BLaER1 treated with 17β-estradiol and CSF1 and Interleukin-3, amounts not matched to agents 10 nM and 100 nM (cell line): ENCODE data around the gene DYNC2H1.

ENCODE experiments used
- H3K27ac ChIP-seq, 11 experiments: shearing (Covaris generic); formaldehyde crosslinking; 2 replicates each; pipeline ENCODE4 v1.8.1; 2022
- H3K27me3 ChIP-seq, 11 experiments: shearing (Covaris generic); formaldehyde crosslinking; 2 replicates each; pipeline ENCODE4 v1.8.1; 2022
- H3K36me3 ChIP-seq, 11 experiments: shearing (Covaris generic); formaldehyde crosslinking; 2 replicates each; pipeline ENCODE4 v1.8.1; 2022
- H3K4me1 ChIP-seq, 10 experiments: shearing (Covaris generic); formaldehyde crosslinking; 2 replicates each; pipeline ENCODE4 v1.8.1; 2022
- H3K4me2 ChIP-seq, 11 experiments: shearing (Covaris generic); formaldehyde crosslinking; 2 replicates each; pipeline ENCODE4 v1.8.1; 2022
- H3K4me3 ChIP-seq, 10 experiments: shearing (Covaris generic); formaldehyde crosslinking; 2 replicates each; pipeline ENCODE4 v1.8.1; 2022
- H3K9ac ChIP-seq, 11 experiments: shearing (Covaris generic); formaldehyde crosslinking; 2 replicates each; pipeline ENCODE4 v1.8.1; 2022
- H3K9me3 ChIP-seq, 11 experiments: shearing (Covaris generic); formaldehyde crosslinking; replicated peaks in 1 of 11; 2 replicates each; pipeline ENCODE4 v1.8.1; 2022
- H4K20me1 ChIP-seq, 11 experiments: shearing (Covaris generic); formaldehyde crosslinking; 2 replicates each; pipeline ENCODE4 v1.8.1; 2022
- Cebpa-rat ChIP-seq, 11 experiments: shearing (Covaris generic); IDR thresholded peaks; 2 replicates each; pipeline ENCODE4 v1.8.1; 2022

Gene DYNC2H1

DNA sequence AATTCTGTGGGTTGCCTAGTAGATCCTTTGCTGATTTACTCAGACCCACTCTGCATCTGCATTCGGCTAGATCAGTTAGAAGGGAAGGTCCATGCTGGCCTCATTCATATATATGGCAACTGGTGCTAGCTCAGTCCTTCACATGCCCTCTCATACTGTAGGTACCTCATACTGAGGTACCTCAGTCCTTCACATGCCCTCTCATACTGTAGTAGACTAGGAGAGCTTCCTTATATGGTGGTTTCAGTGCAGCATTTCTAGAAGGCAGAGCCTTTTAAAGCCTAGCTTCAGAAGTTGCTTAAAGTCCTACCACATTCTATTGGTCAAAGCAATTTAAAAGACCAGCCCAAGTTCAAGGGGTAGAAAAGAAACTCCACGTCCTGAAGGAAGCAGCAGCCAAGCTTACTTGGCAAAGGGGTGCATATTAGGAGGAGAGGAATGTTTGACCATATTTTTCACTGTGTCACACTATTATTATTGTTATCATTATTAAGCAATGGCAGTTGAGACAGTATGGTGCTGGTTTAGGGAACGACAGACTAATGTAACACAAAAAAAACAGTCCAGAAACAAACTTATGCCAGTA is 356.4 kb downstream of the DYNC2H1 start:
- Histone ChIP-seq H3K4me1 (no peaks in the 10 kb centered on the region), H4K20me1 (no peaks in the 10 kb centered on the region), H3K9me3 (no peaks in the 10 kb centered on the region), H3K4me3 (no peak overlapping the region), H3K27me3 (no peaks in the 10 kb centered on the region), H3K27ac (no peak overlapping the region), H3K36me3 (no peaks in the 10 kb centered on the region; a peak in 1 of 22 replicates), H3K4me2 (no peak overlapping the region), H3K9ac (no peak overlapping the region)
- TF ChIP-seq Cebpa-rat (IDR thresholded peaks at IDR 0.05) = no peak

DNA sequence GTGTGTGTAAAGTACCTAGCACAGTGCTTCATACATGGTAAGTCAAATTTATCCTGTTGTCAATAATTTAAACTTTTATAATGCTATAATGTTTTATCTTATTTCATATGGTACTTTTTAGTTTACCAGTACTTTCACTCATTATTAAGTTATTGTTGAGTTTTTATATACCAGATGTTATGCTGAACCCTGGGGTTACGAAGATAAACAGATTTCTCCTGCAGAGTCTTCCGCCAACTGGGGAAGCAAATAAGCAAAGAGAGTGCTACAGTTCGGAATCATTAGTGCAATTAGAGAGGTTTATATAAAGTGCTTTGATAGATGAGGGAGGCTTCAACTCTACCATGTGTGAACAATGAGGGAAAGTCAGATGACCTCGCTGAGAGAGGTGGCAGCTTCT is 362.3 kb downstream of the DYNC2H1 start:
- no peak overlapping the region for H3K4me2 ChIP-seq
- no peaks in the 10 kb centered on the region; a peak in 1 of 22 replicates for H3K36me3 ChIP-seq
- no peaks in the 10 kb centered on the region for H3K9me3 ChIP-seq
- H3K4me1 ChIP-seq = no peaks in the 10 kb centered on the region
- H3K4me3 ChIP-seq = no peak overlapping the region
- H3K27me3 ChIP-seq = no peaks in the 10 kb centered on the region
- H3K9ac ChIP-seq = no peak overlapping the region
- no peak for TF ChIP-seq Cebpa-rat (IDR thresholded peaks at IDR 0.05)
- no peaks in the 10 kb centered on the region for H4K20me1 ChIP-seq
- H3K27ac ChIP-seq = no peak overlapping the region

DNA sequence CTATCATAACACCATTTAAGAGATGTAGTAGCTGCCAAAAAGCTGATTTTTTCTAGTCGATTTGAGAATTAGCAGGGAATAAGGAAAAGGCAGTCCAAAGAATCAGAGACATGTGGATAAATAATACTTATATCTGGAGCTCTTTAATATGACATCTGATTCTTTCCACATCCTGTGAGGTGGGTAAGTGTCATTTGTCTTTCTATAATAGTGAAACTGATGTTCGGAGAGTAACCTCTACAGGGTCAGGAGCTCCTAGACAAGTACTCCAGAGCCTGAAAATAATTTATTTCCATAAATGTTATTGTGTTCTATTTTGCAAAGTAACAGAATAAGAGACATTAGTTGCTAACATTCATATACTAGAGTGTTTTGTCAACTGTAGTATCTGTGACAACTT is 367.6 kb downstream of the DYNC2H1 start:
- no peaks in the 10 kb centered on the region for H3K27me3 ChIP-seq
- no peak overlapping the region for H3K9ac ChIP-seq
- H3K4me3 ChIP-seq = no peak overlapping the region
- H3K4me2 ChIP-seq = no peak overlapping the region
- TF ChIP-seq Cebpa-rat (IDR thresholded peaks at IDR 0.05) = no peak
- H3K27ac ChIP-seq = no peak overlapping the region
- H3K36me3 ChIP-seq = no peaks in the 10 kb centered on the region
- H3K9me3 ChIP-seq = no peaks in the 10 kb centered on the region
- H4K20me1 ChIP-seq = no peaks in the 10 kb centered on the region
- H3K4me1 ChIP-seq = no peaks in the 10 kb centered on the region

DNA sequence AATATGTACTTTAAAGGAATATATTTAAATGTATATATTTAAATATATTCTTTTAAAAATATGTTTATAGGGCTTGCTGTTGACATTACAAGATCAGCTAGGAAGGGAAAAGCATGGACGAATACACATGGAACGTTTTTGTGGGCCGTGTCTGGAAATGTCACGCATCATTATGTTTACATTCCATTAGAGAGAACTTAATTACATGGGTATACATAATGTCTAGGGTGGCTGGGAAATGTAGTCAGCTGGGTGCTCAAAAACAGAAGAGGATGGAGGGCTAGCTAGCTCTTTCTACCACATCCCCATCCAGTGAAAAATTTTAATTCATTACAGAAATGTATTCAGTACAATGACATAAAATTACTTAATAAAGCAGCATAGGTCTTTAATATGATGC is 371.2 kb downstream of the DYNC2H1 start:
- Histone ChIP-seq H4K20me1 (no peaks in the 10 kb centered on the region), H3K4me3 (no peak overlapping the region), H3K4me1 (no peaks in the 10 kb centered on the region), H3K9ac (no peak overlapping the region), H3K9me3 (no peaks in the 10 kb centered on the region), H3K36me3 (no peaks in the 10 kb centered on the region), H3K27ac (no peak overlapping the region), H3K27me3 (no peaks in the 10 kb centered on the region), H3K4me2 (no peak overlapping the region)
- TF ChIP-seq Cebpa-rat (IDR thresholded peaks at IDR 0.05) = no peak

DNA sequence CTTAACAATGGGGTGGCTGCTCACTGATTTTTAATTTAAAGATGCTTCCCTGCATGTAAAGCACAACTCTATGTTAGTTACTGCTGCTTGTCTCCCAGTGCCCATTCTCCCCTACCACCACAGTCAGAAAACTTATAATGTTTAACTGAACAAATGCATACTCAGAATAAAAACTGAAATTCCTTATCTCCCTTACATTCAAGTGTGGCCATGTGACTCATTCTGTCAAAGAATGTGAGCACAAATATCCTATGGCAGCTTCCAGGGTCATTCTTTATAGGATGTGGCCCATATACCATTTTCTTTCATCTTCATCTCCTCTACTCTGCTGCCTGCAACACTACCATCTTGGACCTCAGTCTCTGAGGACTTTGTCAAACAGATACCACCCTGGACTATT is 374.8 kb downstream of the DYNC2H1 start:
- H3K4me1 ChIP-seq = no peaks in the 10 kb centered on the region
- H3K4me2 ChIP-seq = no peak overlapping the region
- H3K9ac ChIP-seq = no peak overlapping the region
- no peaks in the 10 kb centered on the region for H3K27me3 ChIP-seq
- no peak for TF ChIP-seq Cebpa-rat (IDR thresholded peaks at IDR 0.05)
- H3K27ac ChIP-seq = no peak overlapping the region
- H3K9me3 ChIP-seq = no peaks in the 10 kb centered on the region
- no peak overlapping the region for H3K4me3 ChIP-seq
- no peaks in the 10 kb centered on the region for H4K20me1 ChIP-seq
- no peaks in the 10 kb centered on the region for H3K36me3 ChIP-seq

DNA sequence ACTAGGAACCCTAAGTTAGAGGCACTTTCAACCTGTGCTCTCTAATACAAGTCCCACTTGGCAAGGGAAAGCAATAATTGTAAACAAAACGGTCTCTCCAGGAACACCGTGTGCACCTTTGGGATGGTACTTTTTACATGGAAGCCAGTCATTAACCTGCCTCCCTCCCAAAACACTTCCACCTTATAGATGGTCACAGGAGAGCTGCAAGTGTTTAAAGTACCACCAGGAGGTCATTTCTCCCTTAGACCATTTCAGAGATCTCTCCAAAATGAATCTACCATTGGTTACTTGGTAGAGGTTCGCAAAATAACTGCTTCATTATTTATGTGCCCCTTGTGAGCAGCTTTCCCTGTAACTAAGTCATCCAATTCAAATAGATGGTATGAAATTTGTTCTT is 375.3 kb downstream of the DYNC2H1 start:
- Histone ChIP-seq H3K36me3 (no peaks in the 10 kb centered on the region), H3K9ac (no peak overlapping the region), H3K4me2 (no peak overlapping the region), H3K27ac (no peak overlapping the region), H3K4me1 (no peaks in the 10 kb centered on the region), H3K27me3 (no peaks in the 10 kb centered on the region), H3K9me3 (no peaks in the 10 kb centered on the region), H4K20me1 (no peaks in the 10 kb centered on the region), H3K4me3 (no peak overlapping the region)
- no peak for TF ChIP-seq Cebpa-rat (IDR thresholded peaks at IDR 0.05)

DNA sequence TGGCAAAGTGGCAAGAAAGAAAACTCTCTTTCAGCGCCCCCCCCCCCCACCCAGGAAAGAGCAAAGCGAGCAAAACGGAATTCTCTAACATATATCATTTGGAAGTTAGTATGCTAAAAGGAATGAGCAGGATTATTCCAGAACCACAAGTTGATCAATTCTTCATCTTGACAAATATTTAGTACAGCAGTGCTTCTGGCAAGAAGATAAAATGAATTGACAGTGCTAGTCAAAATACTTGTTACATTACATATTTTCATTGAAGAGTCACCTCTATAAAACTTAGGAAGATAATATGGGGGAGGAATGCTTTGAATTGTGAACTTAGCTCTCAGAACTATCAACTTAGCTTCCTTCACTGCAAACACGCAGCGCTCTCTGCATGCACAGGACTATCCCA is 377.4 kb downstream of the DYNC2H1 start:
- H3K4me2 ChIP-seq = no peak overlapping the region
- no peaks in the 10 kb centered on the region for H4K20me1 ChIP-seq
- no peak for TF ChIP-seq Cebpa-rat (IDR thresholded peaks at IDR 0.05)
- H3K9me3 ChIP-seq = peaks cover 11 to 14% (median 14%) of the 10 kb centered on the region in 11 experiments
- H3K4me1 ChIP-seq = no peaks in the 10 kb centered on the region
- no peaks in the 10 kb centered on the region for H3K27me3 ChIP-seq
- H3K27ac ChIP-seq = no peak overlapping the region
- H3K36me3 ChIP-seq = no peaks in the 10 kb centered on the region
- no peak overlapping the region for H3K4me3 ChIP-seq
- no peak overlapping the region for H3K9ac ChIP-seq

DNA sequence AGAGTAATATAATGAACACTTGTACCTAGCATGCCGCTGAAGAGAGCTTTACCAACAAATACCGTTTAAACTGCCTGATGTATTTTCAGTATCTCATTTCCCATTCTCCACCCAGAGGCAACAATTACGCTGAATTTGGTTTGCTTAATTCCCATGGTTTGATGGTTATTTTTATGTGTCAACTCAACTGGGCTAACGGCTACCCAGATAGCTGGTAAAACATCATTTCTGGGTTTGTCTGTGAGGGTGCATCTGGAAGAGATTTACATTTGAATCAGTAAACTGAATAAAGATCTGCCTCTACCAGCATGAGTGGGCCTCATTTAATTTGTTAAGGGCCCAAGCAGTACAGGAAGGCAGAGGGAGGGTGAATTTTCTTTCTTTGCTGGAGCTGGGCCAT is 377.9 kb downstream of the DYNC2H1 start:
- peaks cover 11 to 16% (median 15%) of the 10 kb centered on the region in 11 experiments for H3K9me3 ChIP-seq
- H3K4me3 ChIP-seq = no peak overlapping the region
- H3K4me1 ChIP-seq = no peaks in the 10 kb centered on the region
- no peak for TF ChIP-seq Cebpa-rat (IDR thresholded peaks at IDR 0.05)
- H3K4me2 ChIP-seq = no peak overlapping the region
- no peaks in the 10 kb centered on the region for H3K27me3 ChIP-seq
- H3K27ac ChIP-seq = no peak overlapping the region
- H3K9ac ChIP-seq = no peak overlapping the region
- no peaks in the 10 kb centered on the region for H4K20me1 ChIP-seq
- H3K36me3 ChIP-seq = no peaks in the 10 kb centered on the region

DNA sequence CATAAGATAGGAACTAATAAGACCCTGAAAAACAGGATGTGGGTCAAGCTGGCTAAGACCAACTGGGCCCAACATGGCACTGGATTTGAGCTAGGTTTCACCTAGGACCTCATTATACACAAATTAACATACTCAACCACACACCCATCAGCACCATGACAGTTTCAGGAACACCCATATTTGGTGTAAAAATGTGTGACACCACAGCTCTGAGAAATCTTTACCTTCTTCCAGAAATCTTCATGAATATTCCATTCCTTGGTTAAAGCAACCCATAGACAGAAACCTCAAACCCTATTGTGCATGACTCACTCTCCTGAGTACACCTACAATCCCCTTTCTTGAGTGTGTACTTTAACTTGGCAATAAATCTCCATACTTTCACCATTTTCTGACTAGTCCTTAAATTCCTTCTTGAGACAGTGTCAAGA is 378.8 kb downstream of the DYNC2H1 start:
- no peaks in the 10 kb centered on the region for H4K20me1 ChIP-seq
- no peak for TF ChIP-seq Cebpa-rat (IDR thresholded peaks at IDR 0.05)
- H3K27me3 ChIP-seq = no peaks in the 10 kb centered on the region
- H3K9ac ChIP-seq = no peak overlapping the region
- no peaks in the 10 kb centered on the region for H3K36me3 ChIP-seq
- no peak overlapping the region for H3K4me2 ChIP-seq
- no peaks in the 10 kb centered on the region for H3K4me1 ChIP-seq
- H3K4me3 ChIP-seq = no peak overlapping the region
- peaks cover 11 to 16% (median 15%) of the 10 kb centered on the region in 11 experiments for H3K9me3 ChIP-seq
- H3K27ac ChIP-seq = no peak overlapping the region

DNA sequence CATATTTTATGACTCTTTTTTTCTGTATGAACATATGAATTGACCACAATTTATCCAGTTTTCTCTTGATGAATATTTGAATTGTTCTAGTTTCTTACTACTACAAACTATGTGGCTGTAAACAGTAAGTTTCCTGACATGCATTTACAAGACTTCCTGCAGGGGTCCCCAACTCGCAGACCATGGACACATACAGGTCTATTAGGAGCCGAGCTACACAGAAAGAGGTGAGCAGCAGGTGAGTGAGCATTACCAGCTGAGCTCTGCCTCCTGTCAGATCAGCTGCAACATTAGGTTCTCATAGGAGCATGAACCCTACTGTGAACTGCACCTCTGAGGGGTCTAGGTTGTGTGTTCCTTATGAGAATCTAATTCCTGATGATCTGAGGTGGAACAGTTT is 379.4 kb downstream of the DYNC2H1 start:
- peaks cover 11 to 16% (median 15%) of the 10 kb centered on the region in 11 experiments for H3K9me3 ChIP-seq
- H3K4me2 ChIP-seq = no peak overlapping the region
- no peak overlapping the region for H3K4me3 ChIP-seq
- TF ChIP-seq Cebpa-rat (IDR thresholded peaks at IDR 0.05) = no peak
- no peak overlapping the region for H3K27ac ChIP-seq
- H3K4me1 ChIP-seq = no peaks in the 10 kb centered on the region
- no peaks in the 10 kb centered on the region for H3K27me3 ChIP-seq
- H3K9ac ChIP-seq = no peak overlapping the region
- no peaks in the 10 kb centered on the region for H3K36me3 ChIP-seq
- no peaks in the 10 kb centered on the region for H4K20me1 ChIP-seq
